ENCODE data around the gene BST2. TPM values are rescaled to one million over a fixed set of nuclear protein-coding genes. Genes with fewer than 3 reads are reported as not detected.

Gene BST2
- polyA plus RNA-seq, 3 donors: 225 to 284 (median 272) TPM

DNA sequence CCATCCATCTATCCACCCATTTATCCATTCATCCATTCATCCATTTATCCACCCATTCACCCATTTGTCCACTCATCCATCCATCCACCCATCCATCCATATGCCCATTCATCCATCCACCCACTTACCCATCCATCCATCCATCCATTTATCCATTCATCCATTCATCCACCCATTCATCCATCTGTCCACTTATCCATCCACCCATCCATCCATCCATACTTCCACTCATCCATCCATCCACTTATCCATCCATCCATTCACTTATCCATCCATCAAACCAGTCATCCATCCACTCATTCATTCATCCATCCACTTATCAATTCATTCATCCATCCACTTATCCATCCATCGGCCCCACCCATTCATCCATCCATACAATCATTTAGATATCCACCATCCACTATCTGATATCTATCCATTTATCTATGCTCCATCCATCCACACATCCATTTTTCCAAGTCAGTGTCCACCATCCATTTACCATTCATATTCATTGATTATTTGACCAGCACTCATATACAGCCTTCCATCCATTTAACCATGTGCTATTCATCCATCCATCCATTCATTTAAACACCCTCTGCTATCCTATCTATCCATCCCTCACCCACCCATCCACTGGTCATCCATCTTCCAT, 40.2 kb upstream of the BST2 start:
- no peak overlapping the region for H3K4me2 ChIP-seq (replicated peaks; ENCODE audit: extremely low read depth, low read length, poor library complexity, severe bottlenecking)
- H3K4me1 ChIP-seq (ENCODE audit: control insufficient read depth in 1 of 2, insufficient read depth in 2 of 2, low read length in 2 of 2): peaks cover 11 to 17% of the 10 kb centered on the region in 2 donors
- Mint-ChIP-seq H3K4me3 (no peak overlapping the region), H3K27ac (no peak overlapping the region), H3K27me3 (ENCODE audit: low read depth in 3 of 3) (peaks cover 22 to 28% (median 25%) of the 10 kb centered on the region in 3 donors), H3K9me3 (peaks cover 2 to 12% (median 7%) of the 10 kb centered on the region in 7 donors), H3K36me3 (peaks cover 0 to 6% of the 10 kb centered on the region in 2 donors), H3K4me1 (peaks cover 13% of the 10 kb centered on the region)
- H3K4me3 ChIP-seq (replicated peaks in 1 of 3; ENCODE audit: low read depth in 2 of 3, low read length in 3 of 3): no peak overlapping the region
- no peaks in the 10 kb centered on the region for H3K79me2 ChIP-seq (ENCODE audit: insufficient read depth, low read length)
- DNase-seq: no peak
- H3K27ac ChIP-seq (ENCODE audit: low read depth in 1 of 2, low read length in 2 of 2): no peak overlapping the region
- WGBS (ENCODE audit: insufficient coverage): 100% methylated on average over 1 of the region's 1 CpG
- H2AFZ ChIP-seq (ENCODE audit: insufficient read depth, low read depth, low read length, poor library complexity, severe bottlenecking): no peak overlapping the region
- H3K9ac ChIP-seq (ENCODE audit: insufficient read depth, low read length, poor library complexity, severe bottlenecking): no peak overlapping the region
- no peak for TF ChIP-seq CTCF (IDR thresholded peaks at IDR 0.05)
- H4K20me1 ChIP-seq (ENCODE audit: insufficient read depth, low read length): no peaks in the 10 kb centered on the region
- intact Hi-C loops (cut with micrococcal nuclease): no loop called here
- H3K36me3 ChIP-seq (replicated peaks in 1 of 2; ENCODE audit: control insufficient read depth in 1 of 2, insufficient read depth in 2 of 2, low read length in 2 of 2): no peaks in the 10 kb centered on the region
- H3K27me3 ChIP-seq (ENCODE audit: control insufficient read depth in 2 of 2, insufficient read depth in 2 of 2, low read length in 2 of 2): peaks cover 7 to 29% of the 10 kb centered on the region in 2 donors
- peaks cover 3 to 10% of the 10 kb centered on the region in 2 donors for H3K9me3 ChIP-seq (replicated peaks in 1 of 2; ENCODE audit: control insufficient read depth in 1 of 2, insufficient read depth in 1 of 2, low read length in 2 of 2)

DNA sequence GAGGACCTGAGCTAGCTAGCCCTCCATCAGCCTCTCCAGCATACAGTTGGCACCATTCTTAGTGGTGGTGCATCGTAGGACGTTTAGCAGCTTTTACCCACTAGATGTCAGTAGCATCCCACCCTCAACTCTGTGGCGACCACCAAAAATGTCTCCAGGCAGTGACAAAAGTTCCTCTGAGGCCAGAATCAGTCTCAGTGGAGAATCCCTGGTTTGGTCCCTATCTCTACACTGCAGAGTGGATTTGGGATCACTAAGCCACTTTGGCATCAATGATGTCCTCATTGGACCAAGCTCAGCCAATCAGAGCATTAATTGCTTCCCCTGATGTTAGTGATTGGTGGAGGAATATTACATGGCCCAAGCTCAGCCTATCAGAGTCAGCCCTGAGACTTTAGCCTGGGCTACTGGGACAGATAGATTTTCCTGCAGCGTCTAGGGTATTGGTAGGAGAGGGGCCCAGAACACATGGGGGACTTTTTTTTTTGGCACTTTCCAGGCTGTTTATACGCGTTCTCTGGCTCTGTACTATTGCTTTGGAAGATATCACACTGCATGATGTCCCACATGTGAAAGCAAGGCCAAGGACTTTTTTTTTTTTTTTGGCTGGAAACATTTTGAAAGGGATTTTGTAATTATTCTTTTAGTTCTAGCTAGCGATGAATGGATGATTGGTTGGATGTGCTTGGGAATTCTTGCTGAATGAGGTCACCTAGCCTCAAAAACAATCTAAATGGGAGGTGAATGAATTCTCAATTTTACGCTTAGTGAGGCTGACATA, 36.0 kb upstream of the BST2 start:
- Histone ChIP-seq H4K20me1 (ENCODE audit: insufficient read depth, low read length) (no peaks in the 10 kb centered on the region), H3K4me3 (replicated peaks in 1 of 3; ENCODE audit: low read depth in 2 of 3, low read length in 3 of 3) (no peak overlapping the region), H3K27me3 (ENCODE audit: control insufficient read depth in 2 of 2, insufficient read depth in 2 of 2, low read length in 2 of 2) (no peaks in the 10 kb centered on the region), H3K4me2 (replicated peaks; ENCODE audit: extremely low read depth, low read length, poor library complexity, severe bottlenecking) (no peak overlapping the region), H3K9ac (ENCODE audit: insufficient read depth, low read length, poor library complexity, severe bottlenecking) (no peak overlapping the region), H2AFZ (ENCODE audit: insufficient read depth, low read depth, low read length, poor library complexity, severe bottlenecking) (no peak overlapping the region), H3K36me3 (replicated peaks in 1 of 2; ENCODE audit: control insufficient read depth in 1 of 2, insufficient read depth in 2 of 2, low read length in 2 of 2) (no peaks in the 10 kb centered on the region), H3K79me2 (ENCODE audit: insufficient read depth, low read length) (no peaks in the 10 kb centered on the region), H3K27ac (ENCODE audit: low read depth in 1 of 2, low read length in 2 of 2) (no peak overlapping the region), H3K4me1 (ENCODE audit: control insufficient read depth in 1 of 2, insufficient read depth in 2 of 2, low read length in 2 of 2) (no peaks in the 10 kb centered on the region), H3K9me3 (replicated peaks in 1 of 2; ENCODE audit: control insufficient read depth in 1 of 2, insufficient read depth in 1 of 2, low read length in 2 of 2) (peaks cover 3 to 6% of the 10 kb centered on the region in 2 donors)
- Mint-ChIP-seq H3K36me3 (no peaks in the 10 kb centered on the region), H3K4me3 (no peak overlapping the region), H3K27me3 (ENCODE audit: low read depth in 3 of 3) (peaks cover 0 to 7% (median 6%) of the 10 kb centered on the region in 3 donors), H3K27ac (no peak overlapping the region), H3K9me3 (peaks cover 2 to 7% (median 5%) of the 10 kb centered on the region in 7 donors), H3K4me1 (no peaks in the 10 kb centered on the region)
- intact Hi-C loops (cut with micrococcal nuclease): no loop called here
- no peak for TF ChIP-seq CTCF (IDR thresholded peaks at IDR 0.05)
- DNase-seq: no peak
- WGBS (ENCODE audit: insufficient coverage): 40% methylated on average over 1 of the region's 8 CpGs

Measured in CD14-positive monocyte (primary cell).